Esophagus squamous epithelium (tissue), 5 donors: Measurements from ENCODE around the gene ST3GAL4. TPM values are rescaled to one million over a fixed set of nuclear protein-coding genes. Genes with fewer than 3 reads are reported as not detected.

ENCODE experiments used
- DNase-seq: peaks from one replicate; lab custom pipeline; 2025; lab: John Stamatoyannopoulos, UW
- H3K27ac ChIP-seq, 4 donors: fragments of 200-600 bp; sonication (generic); one replicate each; pipeline ENCODE4 v1.5.1; 2016 to 2019; ENCODE audit warnings: mild to moderate bottlenecking in 1 of 4
- H3K27me3 ChIP-seq, 4 donors: fragments of 200-600 bp; sonication (generic); 1 replicate in 3 of 4; 2 replicates in 1 of 4; pipeline versions ENCODE4 v1.5.1 to v1.6.0; 2017 to 2021; ENCODE audit warnings: antibody characterized with exemption in 1 of 4
- H3K36me3 ChIP-seq, 3 donors: fragments of 200-600 bp; sonication (generic); one replicate each; pipeline ENCODE4 v1.5.1; 2016 to 2019
- H3K4me1 ChIP-seq, 3 donors: fragments of 200-600 bp; sonication (generic); one replicate each; pipeline ENCODE4 v1.5.1; 2017 to 2019
- H3K4me3 ChIP-seq, 4 donors: fragments of 200-600 bp; sonication (generic); 1 replicate in 3 of 4; 2 replicates in 1 of 4; pipeline ENCODE4 v1.5.1; 2016 to 2019; ENCODE audit warnings: mild to moderate bottlenecking in 2 of 4, moderate library complexity in 1 of 4
- H3K9me3 ChIP-seq, 3 donors: fragments of 200-600 bp; sonication (generic); one replicate each; pipeline ENCODE4 v1.5.1; 2016 to 2019
- CTCF ChIP-seq, 6 experiments: fragments of 450-650 bp in 4 of 6; fragments of 200-600 bp in 2 of 6; sonication (generic) in 2 of 6; IDR thresholded peaks; one replicate each; pipeline ENCODE4 v1.5.1; 2016 to 2019; ENCODE audit warnings: antibody characterized with exemption in 6 of 6, mild to moderate bottlenecking in 4 of 6, moderate library complexity in 4 of 6
- POLR2A ChIP-seq, 4 donors: fragments of 450-650 bp; IDR thresholded peaks; one replicate each; pipeline ENCODE4 v1.6.1; 2017; ENCODE audit warnings: antibody characterized with exemption in 4 of 4, mild to moderate bottlenecking in 4 of 4, moderate library complexity in 3 of 4
- WGBS, 2 donors: methylation state at CpG; one replicate each; pipeline ENCODE4 v1.1.5; 2018; 5-methylcytosine and 5-hydroxymethylcytosine counted together
- intact Hi-C: fragments of 100-400 bp; cut with DNase I; formaldehyde crosslinking; loops from one replicate; pipeline ENCODE4 v1.15.0; 2022
- total RNA-seq, 4 donors: library from RNA; depleted of rRNA; stranded (reverse); fragments of >200 nt; gene quantifications; one replicate each; pipeline ENCODE4 v1.1.0, GENCODE V29; 2016
- donor health status: DM: yes; HTN: yes; CAD: no.

The ST3GAL4 gene
- total RNA-seq, 4 donors from 2014 or later = 31.0 to 110 (median 51.2) TPM

- TF ChIP-seq CTCF (IDR thresholded peaks at IDR 0.05) (no peak), POLR2A (IDR thresholded peaks at IDR 0.05) (no peak)
- Histone ChIP-seq H3K4me1 (peaks cover 27 to 91% (median 48%) of the 10 kb centered on the region in 3 donors), H3K9me3 (no peaks in the 10 kb centered on the region), H3K36me3 (no peaks in the 10 kb centered on the region), H3K27ac (peak overlapping the region in 3 of 4 donors; percentile 84 to 91 (median 88)), H3K27me3 (peaks cover 0 to 51% (median 0%) of the 10 kb centered on the region in 4 donors), H3K4me3 (no peak overlapping the region)
- intact Hi-C loops = no loop called here
- no peak for DNase-seq
- 86 to 100% methylated on average over 1 of the region's 2 CpGs for WGBS, 2 donors
These were observed 3.3 kb downstream of the ST3GAL4 start for GRCh38 chr11:126358763-126359160.

- intact Hi-C loops = no loop called here
- Histone ChIP-seq H3K9me3 (no peaks in the 10 kb centered on the region), H3K27me3 (peaks cover 0 to 50% (median 0%) of the 10 kb centered on the region in 4 donors), H3K4me3 (peak overlapping the region in 1 of 4 donors; percentile 37), H3K4me1 (peaks cover 27 to 86% (median 40%) of the 10 kb centered on the region in 3 donors), H3K27ac (peak overlapping the region; percentile 23 to 88 (median 84)), H3K36me3 (no peaks in the 10 kb centered on the region)
- TF ChIP-seq CTCF (IDR thresholded peaks at IDR 0.05) (no peak), POLR2A (IDR thresholded peaks at IDR 0.05) (no peak)
- WGBS, 2 donors = 27 to 28% methylated on average over 11 to 15 of the region's 16 CpGs
- no peak for DNase-seq
These were observed 4.1 kb downstream of the ST3GAL4 start for GRCh38 chr11:126359431-126360048.

- TF ChIP-seq CTCF (IDR thresholded peaks at IDR 0.05) (no peak), POLR2A (IDR thresholded peaks at IDR 0.05) (no peak)
- Histone ChIP-seq H3K4me1 (peaks cover 24 to 81% (median 35%) of the 10 kb centered on the region in 3 donors), H3K4me3 (peak overlapping the region in 1 of 4 donors; percentile 37), H3K27ac (peak overlapping the region; percentile 23 to 88 (median 84)), H3K36me3 (no peaks in the 10 kb centered on the region), H3K9me3 (no peaks in the 10 kb centered on the region), H3K27me3 (peaks cover 0 to 45% (median 0%) of the 10 kb centered on the region in 4 donors)
- DNase-seq = no peak
- intact Hi-C loops = no loop called here
- 67 to 74% methylated on average over 6 of the region's 8 CpGs for WGBS, 2 donors
These were observed 4.6 kb downstream of the ST3GAL4 start for GRCh38 chr11:126360049-126360446.

- H3K27ac ChIP-seq = no peak overlapping the region
- 74 to 78% methylated on average over 2 to 3 of the region's 5 CpGs for WGBS, 2 donors
- no peak overlapping the region for H3K4me3 ChIP-seq
- H3K9me3 ChIP-seq = no peaks in the 10 kb centered on the region
- peaks cover 0 to 32% (median 0%) of the 10 kb centered on the region in 4 donors for H3K27me3 ChIP-seq
- TF ChIP-seq POLR2A (IDR thresholded peaks at IDR 0.05) (no peak), CTCF (IDR thresholded peaks at IDR 0.05) (no peak)
- no peak for DNase-seq
- peaks cover 23 to 82% (median 40%) of the 10 kb centered on the region in 3 donors for H3K4me1 ChIP-seq
- no peaks in the 10 kb centered on the region for H3K36me3 ChIP-seq
- intact Hi-C loops = no loop called here
These were observed 5.9 kb downstream of the ST3GAL4 start for GRCh38 chr11:126361400-126361799.

GRCh38 chr11:126362879-126363655 lies 7.6 kb downstream of the ST3GAL4 start:
- no peak overlapping the region for H3K4me3 ChIP-seq
- 74 to 75% methylated on average over 6 to 8 of the region's 9 CpGs for WGBS, 2 donors
- TF ChIP-seq POLR2A (IDR thresholded peaks at IDR 0.05) = no peak
- TF ChIP-seq CTCF (IDR thresholded peaks at IDR 0.05) = no peak
- no peak for DNase-seq
- peaks cover 0 to 19% (median 0%) of the 10 kb centered on the region in 4 donors for H3K27me3 ChIP-seq
- no peaks in the 10 kb centered on the region for H3K9me3 ChIP-seq
- intact Hi-C loops = no loop called here
- no peaks in the 10 kb centered on the region for H3K36me3 ChIP-seq
- peaks cover 16 to 79% (median 27%) of the 10 kb centered on the region in 3 donors for H3K4me1 ChIP-seq
- peak overlapping the region in 2 of 4 donors; percentile 21 to 61 for H3K27ac ChIP-seq
